Caco-2 (cell line): ENCODE data around the gene SDK2. TPM values are rescaled to one million over a fixed set of nuclear protein-coding genes. Genes with fewer than 3 reads are reported as not detected.

ENCODE experiments used
- BruUV-seq: library from RNA; stranded (reverse); fragments of 400-500 nt; replicated peaks from 2 replicates; lab custom pipeline; 2021; lab: Mats Ljungman, UMichigan
- CTCF ChIA-PET: fragments of 300-600 bp; sonication (Branson Sonifier 250); formaldehyde crosslinking; loops from one replicate; lab custom pipeline; 2022; ENCODE audit warnings: antibody characterized with exemption; lab: Charles Lee
- POLR2A ChIA-PET: fragments of 300-600 bp; sonication (Branson Sonifier 250); formaldehyde crosslinking; loops from one replicate; lab custom pipeline; 2022; ENCODE audit warnings: antibody characterized with exemption; lab: Charles Lee
- DNase-seq, 2 experiments: peaks; one replicate each; pipeline versions ENCODE4 v3.0.0 to v3.0.0-alpha.2; 2020 to 2022
- H3K27me3 ChIP-seq: replicated peaks from 2 replicates; pipeline ENCODE4 v1.6.0; 2011; ENCODE audit warnings: low read length; ENCODE audit not compliant: control insufficient read depth, insufficient read depth
- H3K36me3 ChIP-seq: 2 replicates; pipeline ENCODE4 v1.5.1; 2011; ENCODE audit warnings: low read length; ENCODE audit not compliant: control insufficient read depth, insufficient read depth
- H3K4me1 ChIP-seq: fragments of 250-450 bp; sonication (Bioruptor Pico); 2 replicates; pipeline ENCODE4 v1.5.1; 2020; ENCODE audit warnings: mild to moderate bottlenecking
- H3K4me3 ChIP-seq: 2 replicates; pipeline ENCODE4 v1.5.1; 2011; ENCODE audit warnings: low read depth, mild to moderate bottlenecking, control low read depth, low read length
- H3K9me3 ChIP-seq: fragments of 250-450 bp; sonication (Bioruptor Pico); 2 replicates; pipeline ENCODE4 v1.5.1; 2020; ENCODE audit warnings: mild to moderate bottlenecking, moderate library complexity
- H3K27ac Mint-ChIP-seq: one replicate; pipeline ENCODE4 v1.8.0; 2022; ENCODE audit warnings: mixed read lengths; ENCODE audit not compliant: unreplicated experiment
- H3K27me3 Mint-ChIP-seq: one replicate; pipeline ENCODE4 v1.8.0; 2022; ENCODE audit warnings: mixed read lengths; ENCODE audit not compliant: insufficient read depth, unreplicated experiment
- H3K36me3 Mint-ChIP-seq: one replicate; pipeline ENCODE4 v1.8.0; 2022; ENCODE audit warnings: mild to moderate bottlenecking, mixed read lengths; ENCODE audit not compliant: insufficient read depth, unreplicated experiment
- H3K4me1 Mint-ChIP-seq: one replicate; pipeline ENCODE4 v1.8.0; 2022; ENCODE audit warnings: low read depth, mixed read lengths; ENCODE audit not compliant: unreplicated experiment
- H3K4me3 Mint-ChIP-seq: one replicate; pipeline ENCODE4 v1.8.0; 2022; ENCODE audit warnings: mild to moderate bottlenecking, moderate library complexity, mixed read lengths; ENCODE audit not compliant: unreplicated experiment
- H3K9me3 Mint-ChIP-seq: one replicate; pipeline ENCODE4 v1.8.0; 2022; ENCODE audit warnings: mixed read lengths; ENCODE audit not compliant: unreplicated experiment
- intact Hi-C: fragments of 100-400 bp; cut with micrococcal nuclease; formaldehyde crosslinking; loops from one replicate; pipeline ENCODE4 v1.10.0; 2022; ENCODE audit not compliant: unreplicated experiment
- total RNA-seq: library from RNA; stranded (reverse); gene quantifications from 2 replicates; pipeline ENCODE4 v1.2.3, GENCODE V29; 2022
- TF ChIP-seq, protein P1 (sequence below), 2 experiments: fragments of 200-600 bp in 1 of 2; IDR thresholded peaks; 1 replicate in 1 of 2; 2 replicates in 1 of 2; pipeline versions ENCODE4 v1.5.1 to v1.8.0; 2011 to 2022; ENCODE audit warnings: antibody characterized with exemption in 1 of 2, control low read depth in 1 of 2, inconsistent platforms in 1 of 2, low read depth in 1 of 2, low read length in 1 of 2, mild to moderate bottlenecking in 1 of 2, moderate library complexity in 1 of 2; ENCODE audit not compliant: insufficient read depth in 1 of 2, severe bottlenecking in 1 of 2, unreplicated experiment in 1 of 2

SDK2 gene
- total RNA-seq, 1 experiment from 2014 or later: 0.09 TPM

DNA sequence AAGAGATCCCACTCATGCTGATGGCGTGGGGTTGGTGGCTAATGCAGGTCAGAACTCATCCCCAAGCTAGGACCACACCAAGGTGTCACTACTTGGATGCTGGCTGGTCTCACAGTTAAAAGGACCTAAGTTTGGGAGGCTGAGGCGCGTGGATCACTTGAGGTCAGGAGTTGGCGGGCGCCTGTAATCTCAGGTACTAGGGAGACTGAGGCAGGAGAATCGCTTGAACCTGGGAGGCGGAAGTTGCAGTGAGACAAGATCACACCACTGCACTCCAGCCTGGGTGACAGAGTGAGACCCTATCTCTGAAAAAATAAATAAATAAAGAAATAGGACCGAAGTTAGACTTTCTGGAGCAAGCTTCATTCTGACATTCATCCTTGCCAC lies 325.8 kb downstream of the SDK2 start:
- no peak overlapping the region for H3K4me3 ChIP-seq
- no peaks in the 10 kb centered on the region for H3K36me3 ChIP-seq
- no peaks in the 10 kb centered on the region for H3K9me3 ChIP-seq
- Mint-ChIP-seq H3K4me1 (no peaks in the 10 kb centered on the region), H3K27ac (no peak overlapping the region), H3K4me3 (no peak overlapping the region), H3K27me3 (no peaks in the 10 kb centered on the region), H3K9me3 (no peaks in the 10 kb centered on the region), H3K36me3 (peaks cover 1% of the 10 kb centered on the region)
- POLR2A ChIA-PET: no interaction called here
- no TSS peak for BruUV-seq
- CTCF ChIA-PET: interaction anchor here (0.8 kb wide), 1 partner anchor 52 kb away, joined by 3 read pairs; no protein-coding TSS in a partner anchor
- intact Hi-C loops: no loop called here
- TF ChIP-seq, protein P1, sequence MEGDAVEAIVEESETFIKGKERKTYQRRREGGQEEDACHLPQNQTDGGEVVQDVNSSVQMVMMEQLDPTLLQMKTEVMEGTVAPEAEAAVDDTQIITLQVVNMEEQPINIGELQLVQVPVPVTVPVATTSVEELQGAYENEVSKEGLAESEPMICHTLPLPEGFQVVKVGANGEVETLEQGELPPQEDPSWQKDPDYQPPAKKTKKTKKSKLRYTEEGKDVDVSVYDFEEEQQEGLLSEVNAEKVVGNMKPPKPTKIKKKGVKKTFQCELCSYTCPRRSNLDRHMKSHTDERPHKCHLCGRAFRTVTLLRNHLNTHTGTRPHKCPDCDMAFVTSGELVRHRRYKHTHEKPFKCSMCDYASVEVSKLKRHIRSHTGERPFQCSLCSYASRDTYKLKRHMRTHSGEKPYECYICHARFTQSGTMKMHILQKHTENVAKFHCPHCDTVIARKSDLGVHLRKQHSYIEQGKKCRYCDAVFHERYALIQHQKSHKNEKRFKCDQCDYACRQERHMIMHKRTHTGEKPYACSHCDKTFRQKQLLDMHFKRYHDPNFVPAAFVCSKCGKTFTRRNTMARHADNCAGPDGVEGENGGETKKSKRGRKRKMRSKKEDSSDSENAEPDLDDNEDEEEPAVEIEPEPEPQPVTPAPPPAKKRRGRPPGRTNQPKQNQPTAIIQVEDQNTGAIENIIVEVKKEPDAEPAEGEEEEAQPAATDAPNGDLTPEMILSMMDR (IDR thresholded peaks at IDR 0.05; ENCODE audit: insufficient read depth in 1 of 2, low read depth in 1 of 2, low read length in 1 of 2, severe bottlenecking in 1 of 2, unreplicated experiment in 1 of 2): no peak
- no peak for DNase-seq
- no peaks in the 10 kb centered on the region; the same call in 1 of the 2 replicates for H3K4me1 ChIP-seq
- no peaks in the 10 kb centered on the region for H3K27me3 ChIP-seq

DNA sequence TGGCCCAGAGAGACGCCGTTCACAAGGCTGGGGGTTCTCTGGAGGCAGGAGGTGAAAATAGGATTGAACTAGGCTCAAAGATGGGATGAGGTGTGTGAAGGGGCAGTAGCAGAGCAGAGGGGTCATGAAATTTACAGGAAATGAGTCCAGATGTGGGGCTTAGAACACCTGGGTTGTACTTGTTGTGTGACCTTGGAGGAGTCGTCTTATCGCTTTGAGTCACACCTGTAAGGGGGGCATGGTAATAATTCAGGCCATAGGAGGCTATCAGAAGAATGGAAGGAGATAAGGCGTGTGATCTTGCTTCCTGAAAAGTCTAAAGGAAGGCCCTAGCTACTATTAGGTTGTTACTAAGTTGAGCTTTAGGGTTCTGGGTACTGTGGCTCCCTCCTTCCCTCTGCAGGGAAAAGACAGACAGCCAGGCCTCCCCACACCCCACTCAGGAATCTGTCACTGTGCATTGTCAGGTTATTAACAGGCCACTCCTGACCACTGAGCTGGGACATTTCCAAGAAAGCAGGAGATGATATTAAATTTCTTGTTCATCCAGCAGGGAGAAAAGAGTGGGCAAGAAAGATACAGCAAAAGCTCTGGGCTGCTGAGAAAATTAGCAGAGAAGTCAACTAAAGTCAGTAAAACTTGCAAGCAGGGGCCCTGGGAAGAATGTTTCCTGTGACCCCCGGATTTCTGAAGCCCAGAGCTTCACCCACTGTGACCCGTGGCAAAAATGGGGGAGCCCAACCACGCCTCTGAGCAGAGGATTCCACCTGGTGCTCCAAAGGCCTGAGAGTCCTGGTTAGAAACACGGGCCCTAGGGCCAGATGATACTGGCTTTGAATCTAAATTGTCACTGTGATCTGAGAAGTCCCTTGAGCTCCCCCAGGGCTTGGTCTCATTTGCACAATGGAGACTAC lies 326.5 kb downstream of the SDK2 start:
- ChIA-PET CTCF (no interaction called here), POLR2A (no interaction called here)
- peaks cover 5% of the 10 kb centered on the region for H3K36me3 Mint-ChIP-seq
- TF ChIP-seq, protein P1 (IDR thresholded peaks at IDR 0.05; ENCODE audit: insufficient read depth in 1 of 2, low read depth in 1 of 2, low read length in 1 of 2, severe bottlenecking in 1 of 2, unreplicated experiment in 1 of 2): no peak
- H3K4me3 ChIP-seq: no peak overlapping the region
- no peak for DNase-seq
- H3K4me1 ChIP-seq: peaks cover 1% of the 10 kb centered on the region; the same call in 1 of the 2 replicates
- BruUV-seq: no TSS peak
- no peaks in the 10 kb centered on the region for H3K27me3 Mint-ChIP-seq
- no peak overlapping the region for H3K4me3 Mint-ChIP-seq
- no peaks in the 10 kb centered on the region for H3K4me1 Mint-ChIP-seq
- H3K9me3 Mint-ChIP-seq: no peaks in the 10 kb centered on the region
- H3K36me3 ChIP-seq: no peaks in the 10 kb centered on the region
- no peaks in the 10 kb centered on the region for H3K27me3 ChIP-seq
- no peak overlapping the region for H3K27ac Mint-ChIP-seq
- H3K9me3 ChIP-seq: no peaks in the 10 kb centered on the region
- intact Hi-C loops: no loop called here

DNA sequence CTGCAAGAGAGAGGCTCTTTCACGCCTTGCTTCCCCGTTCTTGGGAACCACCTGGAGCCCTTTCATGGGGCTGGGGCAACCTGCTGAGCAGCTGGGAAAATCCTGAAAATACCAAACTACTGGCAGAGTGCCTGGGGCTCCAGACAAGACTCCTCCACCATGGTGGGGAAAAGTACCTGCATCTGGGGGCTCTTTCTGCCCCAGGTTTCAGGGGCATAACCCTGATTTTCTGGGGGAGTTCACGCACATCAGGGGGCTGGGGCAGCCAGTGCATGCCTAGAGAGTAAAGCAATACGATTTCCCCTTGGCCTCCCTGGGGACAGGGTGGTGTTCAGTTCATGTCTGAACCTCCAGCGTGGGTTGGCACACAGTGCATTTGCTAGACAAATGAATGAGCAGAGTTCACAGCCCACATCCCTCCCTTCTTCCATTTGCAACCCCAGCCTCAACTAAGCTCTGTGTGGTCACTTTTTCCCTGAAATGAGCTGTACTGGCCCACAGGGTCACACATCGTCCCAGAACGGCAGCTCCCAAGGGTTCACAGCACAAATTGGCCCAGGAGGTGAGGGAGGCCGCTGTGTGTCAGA lies 327.2 kb downstream of the SDK2 start:
- intact Hi-C loops: no loop called here
- H3K4me1 Mint-ChIP-seq: no peaks in the 10 kb centered on the region
- Histone ChIP-seq H3K4me1 (peaks cover 5% of the 10 kb centered on the region; the same call in 1 of the 2 replicates), H3K36me3 (no peaks in the 10 kb centered on the region), H3K4me3 (no peak overlapping the region), H3K27me3 (no peaks in the 10 kb centered on the region), H3K9me3 (no peaks in the 10 kb centered on the region)
- no peaks in the 10 kb centered on the region for H3K9me3 Mint-ChIP-seq
- H3K4me3 Mint-ChIP-seq: no peak overlapping the region
- ChIA-PET CTCF (no interaction called here), POLR2A (no interaction called here)
- H3K27ac Mint-ChIP-seq: no peak overlapping the region
- no peak for DNase-seq
- TF ChIP-seq, protein P1 (IDR thresholded peaks at IDR 0.05; ENCODE audit: insufficient read depth in 1 of 2, low read depth in 1 of 2, low read length in 1 of 2, severe bottlenecking in 1 of 2, unreplicated experiment in 1 of 2): no peak
- no TSS peak for BruUV-seq
- no peaks in the 10 kb centered on the region for H3K27me3 Mint-ChIP-seq
- H3K36me3 Mint-ChIP-seq: peaks cover 7% of the 10 kb centered on the region
